Nephron progenitor cell (in vitro differentiated cells): ENCODE results near the gene PARD3B.

ENCODE experiments used
- DNase-seq: peaks from one replicate; pipeline ENCODE4 v3.0.0; 2021
- H3K27ac Mint-ChIP-seq: 2 replicates; pipeline ENCODE4 v1.8.0; 2021; ENCODE audit warnings: mild to moderate bottlenecking, moderate library complexity, mixed read lengths
- H3K27me3 Mint-ChIP-seq: 2 replicates; pipeline ENCODE4 v1.8.0; 2021; ENCODE audit warnings: mild to moderate bottlenecking, low read depth, mixed read lengths; ENCODE audit not compliant: poor library complexity
- H3K36me3 Mint-ChIP-seq: 2 replicates; pipeline ENCODE4 v1.8.0; 2021; ENCODE audit warnings: low read depth, mixed read lengths
- H3K4me1 Mint-ChIP-seq: 2 replicates; pipeline ENCODE4 v1.8.0; 2021; ENCODE audit warnings: mixed read lengths
- H3K4me3 Mint-ChIP-seq: 2 replicates; pipeline ENCODE4 v1.8.0; 2021; ENCODE audit warnings: mild to moderate bottlenecking, moderate library complexity, mixed read lengths
- H3K9me3 Mint-ChIP-seq: 2 replicates; pipeline ENCODE4 v1.8.0; 2021; ENCODE audit warnings: mild to moderate bottlenecking, moderate library complexity, mixed read lengths
- CTCF ChIP-seq: fragments of 200-600 bp; sonication (generic); IDR thresholded peaks from 2 replicates; pipeline ENCODE4 v1.5.0; 2021; ENCODE audit warnings: antibody characterized with exemption

The PARD3B gene

DNA sequence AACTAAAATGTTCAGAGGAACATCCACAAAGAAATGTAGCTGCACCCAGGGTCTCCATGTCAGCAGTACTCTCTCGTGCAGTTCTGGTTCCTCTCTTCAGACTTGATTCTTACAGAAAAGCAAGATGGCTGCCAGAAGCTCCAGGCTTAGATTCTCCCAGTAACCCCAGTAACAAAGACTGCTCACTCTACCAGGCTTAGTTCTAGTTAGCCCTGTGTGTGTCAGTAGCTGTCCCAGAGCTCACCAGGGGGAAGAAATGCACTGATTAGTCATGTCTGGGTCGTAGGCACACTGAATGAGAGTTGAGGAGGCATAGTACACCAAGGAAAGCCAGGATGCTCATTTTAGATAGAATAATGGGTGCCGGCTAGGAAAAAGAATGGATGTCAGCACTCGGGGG lies 742.0 kb downstream of the PARD3B start:
- no peak for DNase-seq
- Mint-ChIP-seq H3K36me3 (peaks cover 8% of the 10 kb centered on the region), H3K27me3 (no peaks in the 10 kb centered on the region), H3K4me1 (peaks cover 67% of the 10 kb centered on the region), H3K27ac (no peak overlapping the region), H3K4me3 (no peak overlapping the region), H3K9me3 (peaks cover 12% of the 10 kb centered on the region)
- TF ChIP-seq CTCF, result no peak

DNA sequence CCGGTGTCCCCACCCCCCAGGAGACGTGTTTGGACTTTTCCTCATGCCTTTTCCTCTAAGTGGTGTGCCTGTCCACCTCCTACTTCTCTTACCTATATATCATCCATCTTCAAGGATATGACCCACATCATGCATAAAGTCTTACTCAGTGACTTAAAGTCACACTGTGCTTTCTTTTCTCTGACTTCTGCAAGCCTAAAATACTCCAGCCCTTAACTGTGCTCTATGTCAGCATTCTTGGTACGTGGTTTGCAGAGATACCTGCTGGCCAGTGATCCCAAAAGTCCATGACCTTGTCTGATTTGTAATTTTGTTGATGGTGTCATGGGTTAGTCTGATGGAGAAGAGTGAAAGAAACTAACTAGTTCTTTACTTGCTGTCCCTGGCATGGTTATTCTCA lies 743.4 kb downstream of the PARD3B start:
- Mint-ChIP-seq H3K27ac (no peak overlapping the region), H3K4me3 (no peak overlapping the region), H3K9me3 (peaks cover 17% of the 10 kb centered on the region), H3K27me3 (no peaks in the 10 kb centered on the region), H3K36me3 (peaks cover 8% of the 10 kb centered on the region), H3K4me1 (peaks cover 53% of the 10 kb centered on the region)
- no peak for DNase-seq
- TF ChIP-seq CTCF, result no peak

- peaks cover 8% of the 10 kb centered on the region for H3K36me3 Mint-ChIP-seq
- H3K27me3 Mint-ChIP-seq, result no peaks in the 10 kb centered on the region
- peaks cover 17% of the 10 kb centered on the region for H3K9me3 Mint-ChIP-seq
- H3K4me3 Mint-ChIP-seq, result no peak overlapping the region
- H3K27ac Mint-ChIP-seq, result no peak overlapping the region
- no peak for TF ChIP-seq CTCF
- DNase-seq, result no peak
- H3K4me1 Mint-ChIP-seq, result peaks cover 37% of the 10 kb centered on the region
Measured at GRCh38 chr2:205290299-205290698, 745.0 kb downstream of the PARD3B start.

DNA sequence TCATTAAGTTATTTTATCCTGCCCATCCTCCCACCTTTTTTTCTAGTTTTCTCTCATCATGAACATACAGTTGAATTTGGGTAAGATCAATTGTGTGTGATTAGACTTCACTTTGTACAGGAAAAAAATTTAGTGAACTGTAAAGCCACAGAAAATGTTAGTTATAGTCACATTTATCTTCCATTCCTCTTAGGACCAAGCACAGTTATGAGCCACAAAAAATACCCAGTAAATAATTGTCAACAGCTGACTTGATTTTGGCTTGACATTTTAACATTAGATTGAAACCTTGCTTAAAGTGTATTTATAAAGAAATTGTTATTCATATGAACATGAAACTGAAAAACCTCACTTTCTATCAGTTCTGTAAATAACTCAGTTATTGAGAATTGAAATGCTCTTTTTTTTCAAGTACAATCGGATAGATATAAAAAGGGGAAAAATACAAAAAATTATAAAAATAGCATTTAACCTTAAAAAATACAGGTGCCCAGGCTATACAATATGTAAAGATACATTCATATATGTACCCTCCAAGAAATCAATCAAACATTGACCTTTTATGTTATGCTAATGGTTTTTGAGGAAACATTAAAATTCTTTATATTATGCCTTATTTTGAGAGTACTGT lies 747.5 kb downstream of the PARD3B start:
- TF ChIP-seq CTCF, result no peak
- Mint-ChIP-seq H3K27ac (no peak overlapping the region), H3K9me3 (peaks cover 17% of the 10 kb centered on the region), H3K36me3 (peaks cover 8% of the 10 kb centered on the region), H3K4me3 (no peak overlapping the region), H3K27me3 (no peaks in the 10 kb centered on the region), H3K4me1 (peaks cover 12% of the 10 kb centered on the region)
- no peak for DNase-seq

- no peak for DNase-seq
- no peak for TF ChIP-seq CTCF
- H3K27ac Mint-ChIP-seq, result peak overlapping the region; percentile 17
- no peaks in the 10 kb centered on the region for H3K27me3 Mint-ChIP-seq
- H3K4me1 Mint-ChIP-seq, result peaks cover 5% of the 10 kb centered on the region
- H3K4me3 Mint-ChIP-seq, result no peak overlapping the region
- peaks cover 17% of the 10 kb centered on the region for H3K9me3 Mint-ChIP-seq
- peaks cover 8% of the 10 kb centered on the region for H3K36me3 Mint-ChIP-seq
Measured at GRCh38 chr2:205293559-205293958, 748.3 kb downstream of the PARD3B start.

- Mint-ChIP-seq H3K27me3 (no peaks in the 10 kb centered on the region), H3K4me1 (peaks cover 10% of the 10 kb centered on the region), H3K27ac (no peak overlapping the region), H3K4me3 (no peak overlapping the region), H3K9me3 (peaks cover 7% of the 10 kb centered on the region), H3K36me3 (no peaks in the 10 kb centered on the region)
- no peak for TF ChIP-seq CTCF
- no peak for DNase-seq
Measured at GRCh38 chr2:205296959-205297358, 751.7 kb downstream of the PARD3B start.
